ENCODE data around the gene CLTRN.
"Not testable (repeated sequence)": the region's sequence is repeated elsewhere in the genome, so short reads cannot be mapped to it uniquely, and the experiment has no call there.

Gene CLTRN, protein sequence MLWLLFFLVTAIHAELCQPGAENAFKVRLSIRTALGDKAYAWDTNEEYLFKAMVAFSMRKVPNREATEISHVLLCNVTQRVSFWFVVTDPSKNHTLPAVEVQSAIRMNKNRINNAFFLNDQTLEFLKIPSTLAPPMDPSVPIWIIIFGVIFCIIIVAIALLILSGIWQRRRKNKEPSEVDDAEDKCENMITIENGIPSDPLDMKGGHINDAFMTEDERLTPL

DNA sequence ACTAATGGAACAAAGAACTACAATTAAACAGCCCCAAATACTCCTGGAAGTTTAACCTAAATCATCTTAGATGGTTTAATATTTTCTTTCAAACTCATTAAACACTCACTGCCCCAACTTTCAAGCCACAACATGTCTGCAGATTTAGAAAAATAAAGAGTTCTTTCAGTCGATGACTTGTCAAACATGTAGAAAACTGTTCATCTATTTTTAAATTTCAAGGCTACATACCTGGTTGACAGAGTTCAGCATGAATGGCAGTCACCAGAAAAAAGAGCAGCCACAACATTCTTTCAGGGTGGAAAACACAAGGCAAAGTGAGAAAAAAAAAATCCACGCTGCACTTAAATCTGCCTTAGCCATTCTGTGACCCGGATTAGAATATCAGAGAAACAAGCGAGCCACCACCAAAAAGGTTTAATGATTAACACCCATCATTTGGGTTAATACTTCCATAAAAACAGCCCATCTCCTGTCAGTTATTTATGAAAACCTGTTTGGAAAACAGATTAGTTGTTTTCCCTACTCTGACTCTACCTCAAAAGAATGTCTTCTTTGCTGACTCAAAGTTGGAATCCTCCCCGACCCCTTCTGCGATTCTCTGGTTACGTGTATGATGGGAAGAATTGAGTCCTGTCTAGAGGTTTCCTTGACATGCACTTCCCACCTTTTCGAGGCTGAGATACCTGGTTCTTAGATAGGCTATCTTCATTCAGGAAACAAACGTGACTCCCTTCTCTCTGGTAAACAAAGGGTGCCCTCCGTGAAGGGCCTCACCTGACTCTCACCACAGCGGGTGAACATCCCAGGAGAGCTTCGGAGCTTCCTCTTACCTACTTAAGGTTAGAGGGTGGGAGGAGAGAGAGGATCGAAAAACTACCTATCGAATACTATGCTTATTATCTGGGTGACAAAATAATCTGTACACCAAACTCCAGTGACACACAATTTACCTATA lies at the start of gene CLTRN:
Gene CLTRN (minus strand): TSS at position 319 of the 958 bp plus-strand sequence. CDS start 30 bp downstream, at position 289.
- Mint-ChIP-seq H3K4me1 (no peaks in the 10 kb centered on the region), H3K36me3 (ENCODE audit: insufficient read depth) (peaks cover 2% of the 10 kb centered on the region), H3K27me3 (peaks cover 44% of the 10 kb centered on the region), H3K4me3 (no peak within 1 kb of the TSS), H3K27ac (ENCODE audit: low read depth) (no peak within 1 kb of the TSS), H3K9me3 (no peaks in the 10 kb centered on the region)
- DNase-seq (ENCODE audit: low spot score in 2 of 2), result no peak
- ATAC-seq (replicated peaks; ENCODE audit: extremely low read depth, poor library complexity, severe bottlenecking), result no peak

DNA sequence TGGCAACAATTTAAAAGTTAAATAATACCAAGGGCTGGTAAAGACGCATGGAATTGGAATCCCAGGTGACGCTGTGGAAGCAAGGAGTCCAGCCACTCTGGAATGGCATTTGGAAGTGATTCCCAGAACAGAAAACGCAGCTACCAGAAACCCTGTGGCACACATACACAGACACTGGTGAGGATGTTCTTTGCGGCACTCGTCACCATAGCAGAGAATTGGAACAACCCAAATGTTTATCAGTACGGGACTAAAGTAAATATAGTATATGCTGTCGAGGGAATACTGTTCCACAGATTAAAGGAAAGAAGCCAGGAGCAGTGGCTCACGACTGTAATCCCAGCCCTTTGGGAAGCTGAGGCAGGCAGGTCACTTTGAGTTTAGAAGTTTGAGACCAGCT lies 39.7 kb upstream of the CLTRN start:
- not testable (repeated sequence) for H3K27ac Mint-ChIP-seq (ENCODE audit: low read depth); H3K36me3 Mint-ChIP-seq (ENCODE audit: insufficient read depth); ATAC-seq (replicated peaks; ENCODE audit: extremely low read depth, poor library complexity, severe bottlenecking); H3K9me3 Mint-ChIP-seq; H3K27me3 Mint-ChIP-seq; H3K4me3 Mint-ChIP-seq; DNase-seq (ENCODE audit: low spot score in 2 of 2); H3K4me1 Mint-ChIP-seq

DNA sequence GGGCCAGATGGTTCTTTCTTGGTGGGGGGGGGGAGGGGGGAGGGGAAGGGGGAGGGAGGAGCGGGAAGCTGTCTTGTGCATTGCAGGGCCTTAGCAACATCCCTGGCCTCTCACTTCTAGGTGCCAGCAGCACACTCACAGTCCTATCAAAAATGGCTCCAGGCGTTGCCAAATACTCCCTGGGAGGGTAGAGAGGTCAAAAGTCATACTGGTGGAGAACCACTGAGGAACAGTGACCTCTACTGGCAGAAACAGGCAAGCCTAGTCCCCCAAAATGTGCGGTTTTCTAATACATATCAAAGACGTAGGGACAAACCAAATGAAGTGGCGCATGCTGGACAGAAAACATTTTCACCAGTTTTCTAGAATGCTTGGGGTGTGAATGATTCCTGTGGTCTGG lies 39.2 kb upstream of the CLTRN start:
- not testable (repeated sequence) for H3K4me3 Mint-ChIP-seq; H3K9me3 Mint-ChIP-seq; H3K4me1 Mint-ChIP-seq; ATAC-seq (replicated peaks; ENCODE audit: extremely low read depth, poor library complexity, severe bottlenecking); H3K27me3 Mint-ChIP-seq; DNase-seq (ENCODE audit: low spot score in 2 of 2); H3K27ac Mint-ChIP-seq (ENCODE audit: low read depth); H3K36me3 Mint-ChIP-seq (ENCODE audit: insufficient read depth)

DNA sequence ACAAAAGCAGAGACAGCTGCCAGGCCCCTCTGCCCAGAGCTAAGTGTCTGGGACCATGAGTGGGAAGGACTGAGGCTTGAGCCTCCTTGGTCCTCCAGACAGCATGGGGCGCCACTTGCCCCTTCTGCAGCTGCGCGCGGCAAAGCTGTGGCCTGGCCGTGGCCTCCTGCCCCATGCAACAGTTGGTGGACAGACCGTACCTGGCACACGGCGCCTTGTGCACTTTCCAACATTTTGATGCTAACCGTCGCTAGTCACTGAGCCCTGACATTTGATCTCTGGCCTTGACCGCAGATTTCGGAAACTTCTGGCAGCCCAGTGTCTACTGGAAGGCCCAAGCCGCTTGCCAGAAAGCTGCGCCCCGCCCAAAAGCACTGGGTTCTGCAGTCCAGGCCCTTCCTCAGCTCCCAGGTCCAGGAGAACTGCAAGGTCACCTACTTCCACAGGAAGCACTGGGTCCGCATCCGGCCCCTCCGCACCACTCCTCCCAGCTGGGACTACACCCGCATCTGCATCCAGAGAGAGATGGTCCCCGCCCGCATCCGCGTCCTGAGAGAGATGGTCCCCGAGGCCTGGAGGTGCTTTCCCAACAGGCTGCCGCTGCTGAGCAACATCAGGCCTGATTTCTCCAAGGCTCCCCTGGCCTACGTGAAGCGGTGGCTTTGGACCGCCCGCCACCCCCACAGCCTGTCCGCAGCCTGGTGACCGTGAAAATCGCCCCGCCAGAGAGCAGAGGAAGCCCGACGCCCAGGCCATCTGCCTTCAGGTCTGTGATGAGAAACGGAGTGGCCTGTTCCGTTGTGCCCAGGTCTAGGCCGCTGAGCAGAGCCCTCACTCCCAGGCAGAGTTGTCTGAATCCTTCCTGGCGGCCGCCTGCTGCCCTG lies 38.1 kb upstream of the CLTRN start:
- Mint-ChIP-seq H3K4me3 (no peak overlapping the region), H3K27me3 (no peaks in the 10 kb centered on the region), H3K36me3 (ENCODE audit: insufficient read depth) (peaks cover 2% of the 10 kb centered on the region), H3K4me1 (no peaks in the 10 kb centered on the region), H3K27ac (ENCODE audit: low read depth) (no peak overlapping the region), H3K9me3 (no peaks in the 10 kb centered on the region)
- ATAC-seq (replicated peaks; ENCODE audit: extremely low read depth, poor library complexity, severe bottlenecking), result no peak
- DNase-seq (ENCODE audit: low spot score in 2 of 2), result no peak

DNA sequence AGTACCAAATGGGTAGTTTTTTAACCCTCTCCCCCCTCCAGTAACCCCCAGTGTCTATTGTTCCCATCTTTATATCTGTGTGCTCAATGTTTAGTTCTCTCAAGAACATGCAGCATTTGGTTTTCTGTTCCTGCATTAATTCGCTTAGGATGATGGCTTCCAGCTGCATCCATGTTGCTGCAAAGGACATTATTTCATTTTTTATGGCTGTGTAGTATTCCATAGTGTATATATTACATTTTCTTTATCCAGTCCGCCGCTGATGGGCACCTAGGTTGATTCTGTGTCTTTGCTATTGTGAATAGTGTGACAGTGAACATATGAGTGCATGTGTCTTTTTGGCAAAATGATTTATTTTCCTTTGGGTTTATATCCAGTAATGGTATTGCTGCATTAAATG lies 31.9 kb upstream of the CLTRN start:
- no peak for ATAC-seq (replicated peaks; ENCODE audit: extremely low read depth, poor library complexity, severe bottlenecking)
- no peak overlapping the region for H3K4me3 Mint-ChIP-seq
- no peak overlapping the region for H3K27ac Mint-ChIP-seq (ENCODE audit: low read depth)
- no peaks in the 10 kb centered on the region for H3K4me1 Mint-ChIP-seq
- DNase-seq (ENCODE audit: low spot score in 2 of 2), result no peak
- no peaks in the 10 kb centered on the region for H3K9me3 Mint-ChIP-seq
- no peaks in the 10 kb centered on the region for H3K27me3 Mint-ChIP-seq
- H3K36me3 Mint-ChIP-seq (ENCODE audit: insufficient read depth), result peaks cover 7% of the 10 kb centered on the region

DNA sequence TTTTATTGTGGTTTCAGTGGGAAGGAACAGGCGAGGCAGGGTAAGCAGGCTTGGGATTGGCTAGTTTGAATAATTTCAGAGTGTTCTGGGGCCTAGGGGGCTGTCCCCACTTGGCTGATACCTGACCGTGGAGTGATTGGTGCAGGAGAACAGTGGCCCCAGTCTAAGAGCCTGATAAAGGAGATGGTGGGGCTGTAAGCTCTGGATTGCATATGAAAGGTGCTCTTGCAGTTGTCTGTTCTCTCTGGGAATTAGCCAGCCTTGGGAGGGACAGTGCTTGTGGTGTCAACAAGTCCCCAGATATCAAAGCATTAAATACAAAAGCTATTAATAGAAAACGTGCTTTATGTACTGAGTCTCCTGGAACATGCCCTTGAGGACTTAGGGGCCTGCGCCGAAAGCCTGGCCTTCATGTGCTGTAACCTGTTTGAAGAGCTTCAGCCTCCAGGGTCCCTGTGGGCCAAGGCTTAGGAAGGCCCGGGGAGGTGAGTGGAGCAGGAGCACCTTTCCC lies 30.4 kb upstream of the CLTRN start:
- DNase-seq (ENCODE audit: low spot score in 2 of 2) (no peak), ATAC-seq (replicated peaks; ENCODE audit: extremely low read depth, poor library complexity, severe bottlenecking) (no peak)
- Mint-ChIP-seq H3K36me3 (ENCODE audit: insufficient read depth) (peaks cover 11% of the 10 kb centered on the region), H3K27me3 (no peaks in the 10 kb centered on the region), H3K4me1 (peaks cover 5% of the 10 kb centered on the region), H3K4me3 (no peak overlapping the region), H3K9me3 (no peaks in the 10 kb centered on the region), H3K27ac (ENCODE audit: low read depth) (peak overlapping the region; percentile 72)

DNA sequence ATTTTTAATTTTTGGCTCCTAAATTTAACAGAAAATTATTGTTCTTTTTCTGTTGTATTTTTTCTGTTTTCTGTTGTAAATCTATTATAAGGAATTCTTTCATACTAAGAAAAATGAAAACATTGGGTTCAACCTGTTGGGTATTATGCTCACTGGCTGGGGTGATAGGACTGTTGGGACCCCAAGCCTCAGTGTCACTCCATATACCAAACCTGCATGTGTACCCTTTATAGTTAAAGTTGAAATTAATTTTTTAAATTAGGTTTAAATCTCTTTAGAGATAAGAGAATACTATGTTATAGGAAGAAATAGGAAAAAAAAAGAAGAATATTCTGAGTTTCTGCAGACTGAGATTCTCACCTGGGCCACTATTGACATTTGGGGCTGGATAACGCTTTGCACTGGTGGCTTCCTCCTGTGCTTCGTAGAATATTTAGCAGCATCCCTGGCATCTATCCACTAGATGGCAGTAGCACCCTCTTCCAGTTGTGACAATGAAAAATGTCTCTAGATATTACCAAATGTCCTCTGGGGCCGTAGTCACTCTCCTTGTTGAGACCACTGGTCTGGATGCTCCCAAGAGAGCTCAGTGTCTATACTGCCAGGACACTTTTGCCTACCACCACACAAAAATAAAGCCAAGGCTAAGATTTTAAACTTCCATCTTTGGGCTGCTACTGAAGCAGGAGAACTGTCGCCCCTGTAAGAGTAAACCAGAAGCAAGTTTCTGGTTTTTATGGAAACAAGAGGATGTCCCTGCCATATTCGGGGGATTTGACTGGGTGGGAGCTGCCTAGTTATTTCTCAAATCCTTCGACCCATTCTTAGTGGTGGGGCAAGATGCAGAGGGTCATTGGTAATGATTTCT lies 22.4 kb upstream of the CLTRN start:
- H3K4me1 Mint-ChIP-seq, result peaks cover 5% of the 10 kb centered on the region
- H3K36me3 Mint-ChIP-seq (ENCODE audit: insufficient read depth), result peaks cover 15% of the 10 kb centered on the region
- no peaks in the 10 kb centered on the region for H3K27me3 Mint-ChIP-seq
- DNase-seq (ENCODE audit: low spot score in 2 of 2) (peak; percentile 21 to 50), ATAC-seq (replicated peaks; ENCODE audit: extremely low read depth, poor library complexity, severe bottlenecking) (peak; percentile 77)
- H3K27ac Mint-ChIP-seq (ENCODE audit: low read depth), result no peak overlapping the region
- H3K9me3 Mint-ChIP-seq, result no peaks in the 10 kb centered on the region
- no peak overlapping the region for H3K4me3 Mint-ChIP-seq

DNA sequence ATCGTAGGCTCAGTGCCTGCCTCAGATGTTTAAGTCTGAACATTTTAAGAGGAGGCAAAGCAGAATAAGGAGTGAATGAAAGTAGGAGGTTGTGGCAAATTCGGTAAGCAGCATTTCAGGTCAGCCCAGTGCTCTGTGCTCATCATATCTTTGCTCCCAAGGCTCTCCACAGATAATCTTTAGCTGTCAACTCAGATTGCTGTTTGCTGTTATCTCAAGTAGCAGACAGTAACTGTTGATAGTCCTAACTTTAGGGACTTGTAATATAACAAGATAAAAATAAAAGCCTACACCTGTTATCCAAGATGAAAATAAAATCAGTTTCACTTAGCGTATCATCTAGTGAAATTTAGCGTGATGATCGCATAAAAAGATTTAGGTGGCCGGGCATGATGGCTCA lies 18.6 kb upstream of the CLTRN start:
- H3K9me3 Mint-ChIP-seq, result no peaks in the 10 kb centered on the region
- no peak overlapping the region for H3K27ac Mint-ChIP-seq (ENCODE audit: low read depth)
- peaks cover 1% of the 10 kb centered on the region for H3K36me3 Mint-ChIP-seq (ENCODE audit: insufficient read depth)
- peaks cover 6% of the 10 kb centered on the region for H3K4me1 Mint-ChIP-seq
- DNase-seq (ENCODE audit: low spot score in 2 of 2), result no peak
- no peak overlapping the region for H3K4me3 Mint-ChIP-seq
- ATAC-seq (replicated peaks; ENCODE audit: extremely low read depth, poor library complexity, severe bottlenecking), result no peak
- no peaks in the 10 kb centered on the region for H3K27me3 Mint-ChIP-seq

DNA sequence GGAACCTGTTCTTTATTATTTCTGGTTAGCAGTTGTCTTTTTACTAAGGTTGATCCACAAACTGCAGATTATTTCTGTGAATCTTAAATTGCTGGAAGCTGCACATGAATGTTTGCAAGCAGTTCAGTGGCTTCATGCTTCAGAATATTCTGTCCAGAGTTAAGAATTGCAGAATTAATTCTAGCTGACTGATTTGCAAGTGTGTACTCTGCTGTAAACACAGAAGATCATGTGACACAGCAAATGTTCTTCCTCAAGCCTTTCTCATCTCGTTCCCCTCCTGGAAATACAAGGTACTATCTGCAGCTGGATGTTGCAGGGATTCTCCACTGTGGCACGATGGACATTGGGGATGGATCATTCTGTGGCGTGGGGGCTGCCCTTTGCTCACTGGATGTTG lies 16.8 kb upstream of the CLTRN start:
- H3K27me3 Mint-ChIP-seq, result no peaks in the 10 kb centered on the region
- no peak for DNase-seq (ENCODE audit: low spot score in 2 of 2)
- peaks cover 1% of the 10 kb centered on the region for H3K36me3 Mint-ChIP-seq (ENCODE audit: insufficient read depth)
- no peaks in the 10 kb centered on the region for H3K9me3 Mint-ChIP-seq
- H3K27ac Mint-ChIP-seq (ENCODE audit: low read depth), result no peak overlapping the region
- no peak overlapping the region for H3K4me3 Mint-ChIP-seq
- H3K4me1 Mint-ChIP-seq, result peaks cover 6% of the 10 kb centered on the region
- no peak for ATAC-seq (replicated peaks; ENCODE audit: extremely low read depth, poor library complexity, severe bottlenecking)

DNA sequence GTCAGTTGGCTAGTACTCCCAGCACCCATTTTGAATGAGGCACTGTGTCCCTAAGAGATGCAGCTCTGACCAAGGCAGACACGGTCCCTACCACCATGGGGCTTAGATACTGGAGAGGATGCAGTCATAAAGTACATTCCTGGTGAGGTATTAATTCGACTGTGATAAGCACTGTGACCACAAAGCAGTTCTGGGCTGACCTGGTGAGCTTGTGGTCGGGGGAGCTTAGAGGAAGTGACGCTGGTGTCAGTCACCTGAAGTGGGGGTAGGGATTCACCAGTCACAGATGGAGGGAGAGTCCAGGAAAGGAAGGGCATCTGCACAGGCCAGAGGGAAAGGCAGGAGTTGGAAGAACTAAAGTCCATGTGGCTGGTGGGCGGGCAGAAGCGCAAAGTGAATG lies 15.8 kb upstream of the CLTRN start:
- no peaks in the 10 kb centered on the region for H3K27me3 Mint-ChIP-seq
- H3K4me3 Mint-ChIP-seq, result no peak overlapping the region
- peaks cover 6% of the 10 kb centered on the region for H3K4me1 Mint-ChIP-seq
- peak overlapping the region; percentile 63 for H3K27ac Mint-ChIP-seq (ENCODE audit: low read depth)
- DNase-seq (ENCODE audit: low spot score in 2 of 2), result no peak
- peaks cover 1% of the 10 kb centered on the region for H3K36me3 Mint-ChIP-seq (ENCODE audit: insufficient read depth)
- no peak for ATAC-seq (replicated peaks; ENCODE audit: extremely low read depth, poor library complexity, severe bottlenecking)
- no peaks in the 10 kb centered on the region for H3K9me3 Mint-ChIP-seq

DNA sequence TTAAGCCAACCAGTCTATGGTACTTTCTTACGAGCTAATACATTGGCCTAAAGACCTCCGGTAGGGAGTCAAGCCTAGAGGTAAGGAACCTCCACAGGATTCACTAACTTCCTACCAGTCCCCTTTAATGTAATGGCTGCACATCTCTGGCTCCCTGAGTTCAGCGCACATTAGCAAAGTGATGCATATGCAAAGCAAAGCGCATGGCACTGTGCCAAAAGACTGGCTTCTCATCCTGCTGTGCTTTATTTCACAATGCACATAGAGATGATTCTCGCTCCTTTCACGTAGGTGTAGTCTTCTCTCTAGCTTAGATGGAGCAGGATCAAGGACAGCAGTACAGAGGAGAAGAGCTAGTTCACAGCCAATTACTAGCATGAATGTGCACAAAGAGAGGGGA lies 14.6 kb upstream of the CLTRN start:
- H3K27me3 Mint-ChIP-seq, result no peaks in the 10 kb centered on the region
- H3K4me1 Mint-ChIP-seq, result peaks cover 6% of the 10 kb centered on the region
- H3K9me3 Mint-ChIP-seq, result no peaks in the 10 kb centered on the region
- no peak overlapping the region for H3K4me3 Mint-ChIP-seq
- ATAC-seq (replicated peaks; ENCODE audit: extremely low read depth, poor library complexity, severe bottlenecking) (no peak), DNase-seq (ENCODE audit: low spot score in 2 of 2) (no peak)
- H3K36me3 Mint-ChIP-seq (ENCODE audit: insufficient read depth), result peaks cover 1% of the 10 kb centered on the region
- H3K27ac Mint-ChIP-seq (ENCODE audit: low read depth), result no peak overlapping the region
